ENCODE measurements around the gene ZNF23.

ZNF23 gene

GRCh38 chr16:71464231-71464630 lies 2.2 kb upstream of the ZNF23 start:
- no peak for DNase-seq

GRCh38 chr16:71460941-71461340 lies 1.1 kb downstream of the ZNF23 start:
- no peak for DNase-seq

- DNase-seq, result no peak
Observed at GRCh38 chr16:71460236-71460635, 1.8 kb downstream of the ZNF23 start.

- no peak for DNase-seq
Observed at GRCh38 chr16:71459510-71459909, 2.5 kb downstream of the ZNF23 start.

- no peak for DNase-seq
Observed at GRCh38 chr16:71456801-71457200, 5.2 kb downstream of the ZNF23 start.

- DNase-seq, result no peak
Observed at GRCh38 chr16:71453036-71453435, 9.0 kb downstream of the ZNF23 start.

- DNase-seq, result no peak
Observed at GRCh38 chr16:71449020-71449419, 13.0 kb downstream of the ZNF23 start.

GRCh38 chr16:71448274-71448866 lies 13.7 kb downstream of the ZNF23 start:
- no peak for DNase-seq

- no peak for DNase-seq
Observed at GRCh38 chr16:71443714-71444113, 18.3 kb downstream of the ZNF23 start.

- DNase-seq, result no peak
Observed at GRCh38 chr16:71442051-71442440, 20.0 kb downstream of the ZNF23 start, which contains the start of gene TLE7. Gene TLE7, minus strand, starts transcription at chr16:71442054. Its CDS starts 8,730 bp downstream, at chr16:71433324.

- peak; percentile 53 for DNase-seq
Observed at GRCh38 chr16:71441348-71442050, 20.5 kb downstream of the ZNF23 start.

GRCh38 chr16:71440669-71441347 lies 21.2 kb downstream of the ZNF23 start:
- DNase-seq, result peak; percentile 54

GRCh38 chr16:71439523-71439922 lies 22.5 kb downstream of the ZNF23 start:
- no peak for DNase-seq

GRCh38 chr16:71436473-71436872 lies 25.6 kb downstream of the ZNF23 start:
- no peak for DNase-seq

GRCh38 chr16:71432906-71433305 lies 29.1 kb downstream of the ZNF23 start:
- DNase-seq, result no peak

- DNase-seq, result no peak
Observed at GRCh38 chr16:71431991-71432390, 30.1 kb downstream of the ZNF23 start.

GRCh38 chr16:71431176-71431575 lies 30.9 kb downstream of the ZNF23 start:
- DNase-seq, result no peak

- no peak for DNase-seq
Observed at GRCh38 chr16:71430744-71431143, 31.3 kb downstream of the ZNF23 start.

GRCh38 chr16:71429581-71429980 lies 32.5 kb downstream of the ZNF23 start:
- no peak for DNase-seq

- no peak for DNase-seq
Observed at GRCh38 chr16:71428883-71429282, 33.2 kb downstream of the ZNF23 start.

- DNase-seq, result no peak
Observed at GRCh38 chr16:71428385-71428784, 33.7 kb downstream of the ZNF23 start.

- no peak for DNase-seq
Observed at GRCh38 chr16:71426880-71427615, 35.0 kb downstream of the ZNF23 start.
